Transverse colon (tissue), 4 donors: ENCODE results near the gene DNAJC11.

Experiments
- CTCF ChIP-seq, 5 experiments: fragments of 200-600 bp in 3 of 5; fragments of 450-650 bp in 2 of 5; sonication (generic) in 3 of 5; IDR thresholded peaks; 1 replicate in 2 of 5; 2 replicates in 3 of 5; pipeline ENCODE4 v1.5.1; 2016 to 2017; ENCODE audit warnings: antibody characterized with exemption in 5 of 5, inconsistent platforms in 3 of 5, mild to moderate bottlenecking in 2 of 5, moderate library complexity in 1 of 5
- EP300 ChIP-seq: sonication (generic); formaldehyde crosslinking; IDR thresholded peaks from one replicate; pipeline ENCODE4 v1.6.1; 2017; ENCODE audit warnings: antibody characterized with exemption, low read depth
- POLR2AphosphoS5 ChIP-seq, 3 donors: sonication (generic); formaldehyde crosslinking; IDR thresholded peaks; one replicate each; pipeline ENCODE4 v1.6.1; 2016; ENCODE audit warnings: antibody characterized with exemption in 3 of 3

GRCh38 chr1:6731905-6732304, 30.3 kb upstream of the DNAJC11 start:
- TF ChIP-seq CTCF (IDR thresholded peaks at IDR 0.05) (no peak), EP300 (no peak), POLR2AphosphoS5 (IDR thresholded peaks at IDR 0.05) (no peak)
